Glutamatergic neuron (in vitro differentiated cells): ENCODE measurements around the gene LRRC3. TPM values are rescaled to one million over a fixed set of nuclear protein-coding genes. Genes with fewer than 3 reads are reported as not detected.
"Not testable (repeated sequence)": the region's sequence is repeated elsewhere in the genome, so short reads cannot be mapped to it uniquely, and the experiment has no call there.

Source experiments
- DNase-seq: peaks from one replicate; pipeline ENCODE4 v3.0.0; 2022
- H3K27ac Mint-ChIP-seq: one replicate; pipeline ENCODE4 v1.8.0; 2020; ENCODE audit warnings: mild to moderate bottlenecking, mixed read lengths, inconsistent platforms; ENCODE audit not compliant: unreplicated experiment
- H3K27me3 Mint-ChIP-seq: one replicate; pipeline ENCODE4 v1.8.0; 2020; ENCODE audit warnings: mild to moderate bottlenecking, moderate library complexity, mixed read lengths, inconsistent platforms; ENCODE audit not compliant: unreplicated experiment
- H3K36me3 Mint-ChIP-seq: one replicate; pipeline ENCODE4 v1.8.0; 2020; ENCODE audit warnings: mild to moderate bottlenecking, mixed read lengths, inconsistent platforms; ENCODE audit not compliant: unreplicated experiment
- H3K4me1 Mint-ChIP-seq: one replicate; pipeline ENCODE4 v1.8.0; 2020; ENCODE audit warnings: mild to moderate bottlenecking, low read depth, mixed read lengths, inconsistent platforms; ENCODE audit not compliant: unreplicated experiment
- H3K4me3 Mint-ChIP-seq: one replicate; pipeline ENCODE4 v1.8.0; 2020; ENCODE audit warnings: mild to moderate bottlenecking, mixed read lengths, inconsistent platforms; ENCODE audit not compliant: unreplicated experiment
- H3K9me3 Mint-ChIP-seq: one replicate; pipeline ENCODE4 v1.8.0; 2020; ENCODE audit warnings: mild to moderate bottlenecking, moderate library complexity, mixed read lengths, inconsistent platforms; ENCODE audit not compliant: unreplicated experiment
- CTCF ChIP-seq: fragments of 200-600 bp; sonication (generic); IDR thresholded peaks from one replicate; pipeline ENCODE4 v1.5.0; 2021; ENCODE audit not compliant: partially characterized antibody, unreplicated experiment
- total RNA-seq: library from RNA; stranded (reverse); fragmentation: NEBNext Ultra II Directional; extraction: Animal tissue kit (Norgen Biotek cat#: 25700); gene quantifications from one replicate; pipeline ENCODE4 v1.2.1, GENCODE V29; 2021; ENCODE audit not compliant: unreplicated experiment

The LRRC3 gene
- total RNA-seq, 1 donor from 2014 or later: 5.8 TPM

GRCh38 chr21:44478124-44478800, 23.0 kb downstream of the LRRC3 start:
- Mint-ChIP-seq H3K27ac (no peak overlapping the region), H3K9me3 (no peaks in the 10 kb centered on the region), H3K36me3 (no peaks in the 10 kb centered on the region), H3K4me1 (no peaks in the 10 kb centered on the region), H3K4me3 (no peak overlapping the region), H3K27me3 (no peaks in the 10 kb centered on the region)
- no peak for TF ChIP-seq CTCF
- no peak for DNase-seq

DNA sequence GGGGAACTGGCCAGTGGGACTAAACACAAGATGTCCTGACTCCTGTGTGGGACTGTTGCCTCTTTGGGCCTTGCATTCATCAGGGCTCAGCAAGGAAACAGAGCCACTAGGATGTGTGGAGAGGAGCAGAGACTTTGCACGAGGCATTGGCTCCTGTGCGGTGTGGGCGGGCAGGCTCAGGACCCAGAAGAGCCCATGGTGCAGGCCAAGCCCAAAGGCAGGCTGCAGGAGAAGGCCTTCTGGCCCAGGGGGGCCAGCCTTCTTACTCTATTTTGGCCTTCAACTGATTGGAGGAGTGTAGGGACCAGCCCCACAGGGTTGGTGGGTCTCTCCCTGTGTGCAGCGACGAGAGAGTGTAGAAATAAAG, 23.5 kb downstream of the LRRC3 start:
- no peak for DNase-seq
- no peaks in the 10 kb centered on the region for H3K9me3 Mint-ChIP-seq
- TF ChIP-seq CTCF: no peak
- no peak overlapping the region for H3K27ac Mint-ChIP-seq
- H3K36me3 Mint-ChIP-seq: no peaks in the 10 kb centered on the region
- H3K4me3 Mint-ChIP-seq: no peak overlapping the region
- no peaks in the 10 kb centered on the region for H3K27me3 Mint-ChIP-seq
- H3K4me1 Mint-ChIP-seq: no peaks in the 10 kb centered on the region

GRCh38 chr21:44479556-44480199, 24.4 kb downstream of the LRRC3 start:
- H3K27me3 Mint-ChIP-seq, H3K4me1 Mint-ChIP-seq, H3K9me3 Mint-ChIP-seq, H3K36me3 Mint-ChIP-seq, H3K27ac Mint-ChIP-seq, H3K4me3 Mint-ChIP-seq: not testable (repeated sequence)
- DNase-seq: peak; percentile 72
- peak; percentile 73 for TF ChIP-seq CTCF

GRCh38 chr21:44480200-44481053, 25.1 kb downstream of the LRRC3 start:
- no peak for DNase-seq
- H3K36me3 Mint-ChIP-seq: no peaks in the 10 kb centered on the region
- no peak overlapping the region for H3K27ac Mint-ChIP-seq
- H3K27me3 Mint-ChIP-seq: peaks cover 1% of the 10 kb centered on the region
- no peak for TF ChIP-seq CTCF
- H3K4me3 Mint-ChIP-seq: no peak overlapping the region
- no peaks in the 10 kb centered on the region for H3K9me3 Mint-ChIP-seq
- no peaks in the 10 kb centered on the region for H3K4me1 Mint-ChIP-seq
